Hepatocyte (in vitro differentiated cells): ENCODE results near the gene ROR2. TPM values are rescaled to one million over a fixed set of nuclear protein-coding genes. Genes with fewer than 3 reads are reported as not detected.

Source experiments
- DNase-seq: peaks from one replicate; pipeline ENCODE4 v3.0.0-alpha.2; 2016; ENCODE audit warnings: low spot score
- H2AFZ ChIP-seq: fragments of 200-600 bp; sonication (generic); 2 replicates; pipeline ENCODE4 v1.6.0; 2016; ENCODE audit warnings: antibody characterized with exemption, mild to moderate bottlenecking
- H3K27ac ChIP-seq: fragments of 200-600 bp; sonication (generic); 2 replicates; pipeline ENCODE4 v1.5.1; 2016; ENCODE audit warnings: mild to moderate bottlenecking
- H3K27me3 ChIP-seq: fragments of 200-600 bp; sonication (generic); 2 replicates; pipeline ENCODE4 v1.6.1; 2016
- H3K36me3 ChIP-seq: fragments of 200-600 bp; sonication (generic); replicated peaks from 2 replicates; pipeline ENCODE4 v1.5.1; 2016; ENCODE audit warnings: low read depth; ENCODE audit not compliant: insufficient read depth
- H3K4me1 ChIP-seq: fragments of 200-600 bp; sonication (generic); 2 replicates; pipeline ENCODE4 v1.5.1; 2016; ENCODE audit warnings: mild to moderate bottlenecking, moderate library complexity; ENCODE audit not compliant: insufficient read depth
- H3K4me2 ChIP-seq: fragments of 200-600 bp; sonication (generic); 2 replicates; pipeline ENCODE4 v1.6.0; 2016
- H3K4me3 ChIP-seq: fragments of 200-600 bp; sonication (generic); 2 replicates; pipeline ENCODE4 v1.5.1; 2016; ENCODE audit warnings: mild to moderate bottlenecking
- H3K79me2 ChIP-seq: fragments of 200-600 bp; sonication (generic); 2 replicates; pipeline ENCODE4 v1.6.0; 2017; ENCODE audit warnings: mild to moderate bottlenecking
- H3K9me2 ChIP-seq: fragments of 200-600 bp; sonication (generic); replicated peaks from 2 replicates; pipeline ENCODE4 v1.6.0; 2017; ENCODE audit warnings: mild to moderate bottlenecking; ENCODE audit not compliant: insufficient read depth
- H3K9me3 ChIP-seq: fragments of 200-600 bp; sonication (generic); 2 replicates; pipeline ENCODE4 v1.5.1; 2016; ENCODE audit warnings: low read depth, mild to moderate bottlenecking
- H4K20me1 ChIP-seq: fragments of 200-600 bp; sonication (generic); 2 replicates; pipeline ENCODE4 v1.6.0; 2016; ENCODE audit warnings: mild to moderate bottlenecking; ENCODE audit not compliant: insufficient read depth, poor library complexity, severe bottlenecking
- CTCF ChIP-seq: fragments of 200-600 bp; sonication (generic); IDR thresholded peaks from 2 replicates; pipeline ENCODE4 v1.5.1; 2016; ENCODE audit warnings: antibody characterized with exemption, mild to moderate bottlenecking; ENCODE audit not compliant: poor library complexity
- EZH2 ChIP-seq: fragments of 200-600 bp; sonication (generic); IDR thresholded peaks from 2 replicates; pipeline ENCODE4 v1.6.1; 2016; ENCODE audit warnings: antibody characterized with exemption, mild to moderate bottlenecking, borderline replicate concordance
- EZH2phosphoT487 ChIP-seq: fragments of 200-600 bp; sonication (generic); IDR thresholded peaks from one replicate; pipeline ENCODE4 v1.6.1; 2018; ENCODE audit warnings: antibody characterized with exemption, mild to moderate bottlenecking, low read depth, moderate library complexity; ENCODE audit not compliant: unreplicated experiment, severe bottlenecking
- WGBS: methylation state at CpG from one replicate; pipeline ENCODE4 v1.1.6; 2016; ENCODE audit warnings: low lambda C conversion rate; ENCODE audit errors: missing lambda C conversion rate; 5-methylcytosine and 5-hydroxymethylcytosine counted together
- polyA plus RNA-seq: library from polyadenylated mRNA; unstranded; fragments of >200 nt; fragmentation: Nextera tagmentation; extraction: Ambion mirVana; gene quantifications from 2 replicates; pipeline ENCODE4 v1.2.1, GENCODE V29; 2016
- total RNA-seq: library from RNA; depleted of rRNA; stranded (reverse); fragments of >200 nt; gene quantifications from 2 replicates; pipeline ENCODE4 v1.2.3, GENCODE V29; 2014

Gene ROR2
- total and polyA plus RNA-seq, 2 experiments from 2014 or later = 25.6 to 29.5 TPM

DNA sequence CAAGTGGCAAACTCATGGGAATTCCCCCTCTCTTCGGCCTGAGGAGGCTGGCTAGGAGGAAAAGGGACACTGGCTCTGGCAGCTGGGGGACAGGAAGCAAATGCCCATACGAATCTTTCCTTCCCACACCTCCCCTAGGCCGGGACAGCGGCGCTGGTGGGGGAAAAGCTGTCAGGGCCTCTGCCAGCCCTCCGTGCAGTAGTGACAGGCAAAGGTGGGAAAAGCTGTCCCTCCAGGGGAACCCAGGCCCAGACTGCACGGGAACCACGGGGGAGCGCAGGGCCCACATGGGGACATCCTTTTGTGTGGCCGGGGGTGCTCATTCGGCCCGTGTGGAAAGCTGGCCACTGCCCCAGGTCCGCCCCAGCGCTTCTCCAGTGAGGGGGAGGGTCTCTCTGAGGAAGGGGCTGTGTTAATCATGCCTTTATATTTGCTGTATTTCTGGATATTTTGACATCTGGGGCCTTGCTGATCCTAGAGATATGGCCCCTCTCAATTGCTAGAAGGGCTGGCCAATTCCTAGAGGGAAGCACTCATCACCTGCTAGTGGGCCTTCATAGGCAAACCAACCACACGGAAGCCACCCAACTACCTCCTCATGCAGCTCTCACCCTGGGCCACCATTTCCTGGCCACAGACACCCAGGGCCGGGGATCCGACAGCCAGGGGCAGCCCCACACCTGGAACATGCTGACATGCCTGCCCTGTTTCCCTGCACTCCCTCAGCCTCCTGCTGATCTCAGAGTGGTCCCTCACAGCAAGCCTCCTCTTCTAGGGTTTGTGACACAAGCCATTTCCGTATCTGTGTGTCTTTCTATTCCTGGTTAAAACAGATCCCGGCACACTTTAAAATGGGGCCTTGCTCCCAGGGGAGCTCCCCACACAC is 138.8 kb downstream of the ROR2 start:
- Histone ChIP-seq H3K9me2 (no peaks in the 10 kb centered on the region), H3K27me3 (no peaks in the 10 kb centered on the region), H3K4me2 (no peak overlapping the region), H3K9me3 (no peaks in the 10 kb centered on the region), H3K79me2 (peaks cover 81% of the 10 kb centered on the region), H3K36me3 (no peaks in the 10 kb centered on the region), H2AFZ (no peak overlapping the region), H3K4me1 (peaks cover 32% of the 10 kb centered on the region), H3K4me3 (no peak overlapping the region), H4K20me1 (peaks cover 5% of the 10 kb centered on the region), H3K27ac (no peak overlapping the region)
- no peak for DNase-seq
- no peak for TF ChIP-seq EZH2phosphoT487
- no peak for TF ChIP-seq CTCF
- TF ChIP-seq EZH2 = no peak
- 88% methylated on average over 19 of the region's 19 CpGs for WGBS

DNA sequence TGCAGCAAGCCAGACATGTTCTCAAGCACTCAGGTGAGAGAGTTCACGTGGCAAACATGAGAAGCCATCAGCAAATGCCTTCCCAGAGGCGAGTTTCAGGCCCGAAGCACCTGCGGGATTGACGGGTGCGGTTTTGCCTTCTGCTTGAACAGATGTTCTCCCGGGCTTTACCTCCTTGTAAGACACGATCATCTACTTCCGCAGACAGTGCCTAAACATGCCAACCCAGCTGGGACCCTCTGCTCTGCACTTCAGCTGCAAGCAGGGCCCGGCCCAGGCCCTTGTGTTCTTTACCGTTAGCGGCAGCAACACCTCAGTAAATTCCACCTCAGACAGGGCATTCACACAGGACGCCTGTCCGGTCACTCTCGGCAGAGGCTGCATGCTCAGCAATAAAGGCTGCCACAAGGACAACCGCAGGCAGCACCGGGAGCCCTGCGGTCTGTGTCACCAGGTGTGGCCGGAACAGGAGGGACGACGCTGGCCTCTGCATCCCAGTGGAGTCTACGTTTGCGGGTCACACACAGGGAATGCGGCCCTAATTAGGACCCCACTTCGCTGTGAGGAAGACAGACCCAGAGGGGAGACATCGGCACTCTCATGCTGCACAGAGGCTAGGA is 139.6 kb downstream of the ROR2 start:
- no peak for DNase-seq
- Histone ChIP-seq H3K27ac (no peak overlapping the region), H3K27me3 (no peaks in the 10 kb centered on the region), H3K9me3 (no peaks in the 10 kb centered on the region), H3K36me3 (no peaks in the 10 kb centered on the region), H2AFZ (no peak overlapping the region), H3K4me3 (no peak overlapping the region), H4K20me1 (peaks cover 5% of the 10 kb centered on the region), H3K9me2 (no peaks in the 10 kb centered on the region), H3K4me2 (no peak overlapping the region), H3K79me2 (peaks cover 81% of the 10 kb centered on the region), H3K4me1 (peaks cover 29% of the 10 kb centered on the region)
- 90% methylated on average over 26 of the region's 26 CpGs for WGBS
- TF ChIP-seq EZH2phosphoT487 = no peak
- no peak for TF ChIP-seq EZH2
- no peak for TF ChIP-seq CTCF

GRCh38 chr9:91809581-91810285 is 140.3 kb downstream of the ROR2 start:
- TF ChIP-seq EZH2phosphoT487 (no peak), CTCF (no peak), EZH2 (no peak)
- H3K4me1 ChIP-seq = peaks cover 23% of the 10 kb centered on the region
- peaks cover 82% of the 10 kb centered on the region for H3K79me2 ChIP-seq
- no peak overlapping the region for H2AFZ ChIP-seq
- no peaks in the 10 kb centered on the region for H3K27me3 ChIP-seq
- no peaks in the 10 kb centered on the region for H3K9me2 ChIP-seq
- no peak overlapping the region for H3K4me3 ChIP-seq
- H4K20me1 ChIP-seq = peaks cover 5% of the 10 kb centered on the region
- no peaks in the 10 kb centered on the region for H3K36me3 ChIP-seq
- DNase-seq = no peak
- WGBS = 95% methylated on average over 24 of the region's 24 CpGs
- no peaks in the 10 kb centered on the region for H3K9me3 ChIP-seq
- H3K27ac ChIP-seq = no peak overlapping the region
- no peak overlapping the region for H3K4me2 ChIP-seq
